Stimulated activated CD8-positive, alpha-beta memory T cell treated with anti-CD3 and anti-CD28 coated beads, Interleukin-4, amount 100 ng/mL, for 1 hour (primary cell): ENCODE measurements around the gene LSM4.
"Not testable (repeated sequence)": the region's sequence is repeated elsewhere in the genome, so short reads cannot be mapped to it uniquely, and the experiment has no call there.

Experiments used
- DNase-seq, 2 donors: peaks; one replicate each; pipeline ENCODE4 v3.0.0-alpha.2; 2020; ENCODE audit warnings: low read depth in 2 of 2, low spot score in 1 of 2

The LSM4 gene

GRCh38 chr19:18322759-18323460 lies at the start of gene LSM4:
TSS of gene LSM4 (minus strand) at chr19:18323076. CDS start at chr19:18323020, 56 bp downstream.
- DNase-seq, result peak; percentile 97 to 99

- no peak for DNase-seq
These were observed 45.8 kb upstream of the LSM4 start for GRCh38 chr19:18368504-18369222.

GRCh38 chr19:18366021-18366435 lies 43.2 kb upstream of the LSM4 start:
- no peak for DNase-seq

GRCh38 chr19:18364826-18365528 lies 42.1 kb upstream of the LSM4 start:
- no peak for DNase-seq

GRCh38 chr19:18364277-18364825 lies 41.5 kb upstream of the LSM4 start:
- DNase-seq, result not testable (repeated sequence)

- no peak for DNase-seq
These were observed 40.9 kb upstream of the LSM4 start for GRCh38 chr19:18363787-18364186.

- no peak for DNase-seq
These were observed 40.2 kb upstream of the LSM4 start for GRCh38 chr19:18362934-18363542.

GRCh38 chr19:18361646-18362045 lies 38.8 kb upstream of the LSM4 start:
- DNase-seq, result no peak

- DNase-seq, result no peak
These were observed 34.2 kb upstream of the LSM4 start for GRCh38 chr19:18357041-18357440.

GRCh38 chr19:18354743-18355142 lies 31.9 kb upstream of the LSM4 start:
- not testable (repeated sequence) for DNase-seq

GRCh38 chr19:18353378-18354005 lies 30.6 kb upstream of the LSM4 start:
- DNase-seq, result no peak

GRCh38 chr19:18351544-18351943 lies 28.7 kb upstream of the LSM4 start:
- no peak for DNase-seq

GRCh38 chr19:18350490-18350889 lies 27.6 kb upstream of the LSM4 start:
- DNase-seq, result no peak

GRCh38 chr19:18349524-18350128 lies 26.8 kb upstream of the LSM4 start:
- DNase-seq, result no peak

- not testable (repeated sequence) for DNase-seq
These were observed 26.0 kb upstream of the LSM4 start for GRCh38 chr19:18348818-18349339.

- no peak for DNase-seq
These were observed 25.3 kb upstream of the LSM4 start for GRCh38 chr19:18348171-18348570.

- DNase-seq, result no peak
These were observed 23.2 kb upstream of the LSM4 start for GRCh38 chr19:18346091-18346490.

GRCh38 chr19:18345296-18345695 lies 22.4 kb upstream of the LSM4 start:
- DNase-seq, result no peak

- DNase-seq, result no peak
These were observed 21.7 kb upstream of the LSM4 start for GRCh38 chr19:18344582-18344950.

- no peak for DNase-seq
These were observed 19.3 kb upstream of the LSM4 start for GRCh38 chr19:18342090-18342632.
